ENCODE measurements around the gene TSPEAR.

- TF ChIP-seq CTCF (IDR thresholded peaks at IDR 0.05; ENCODE audit: low read length) (no peak), EZH2 (IDR thresholded peaks at IDR 0.05; ENCODE audit: borderline replicate concordance, low read length) (no peak)
Observed at GRCh38 chr21:44630440-44630839, 80.9 kb downstream of the TSPEAR start.
